Measurements from ENCODE around the gene HCN4. TPM values are rescaled to one million over a fixed set of nuclear protein-coding genes. Genes with fewer than 3 reads are reported as not detected.

Gene HCN4
- total and polyA plus RNA-seq, 4 donors = not detected

DNA sequence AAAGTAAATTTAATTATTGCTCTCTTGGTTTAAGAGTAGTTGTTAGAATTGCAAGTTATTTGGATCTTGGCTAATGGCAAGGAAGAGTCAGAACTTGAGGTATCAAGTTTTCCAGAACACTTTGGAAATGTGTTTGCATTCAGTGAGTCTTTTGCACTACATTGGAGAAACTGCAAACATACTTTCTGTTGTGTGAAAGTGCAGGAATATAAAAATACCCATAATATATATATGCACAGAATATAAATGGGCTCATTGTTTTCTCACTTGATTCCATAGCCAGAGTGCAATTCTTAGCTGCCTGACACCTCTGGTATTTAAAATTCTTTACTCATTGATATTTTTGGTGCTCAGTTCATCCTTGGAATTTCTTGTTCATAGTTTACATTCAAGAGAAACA is 92.9 kb downstream of the HCN4 start:
- Histone ChIP-seq H3K27ac (ENCODE audit: low read depth in 1 of 2, low read length in 2 of 2) (no peak overlapping the region), H3K4me3 (ENCODE audit: low read depth in 1 of 3, low read length in 3 of 3) (no peak overlapping the region), H3K27me3 (ENCODE audit: control insufficient read depth in 4 of 4, insufficient read depth in 4 of 4, low read length in 3 of 4) (no peaks in the 10 kb centered on the region), H3K9ac (ENCODE audit: low read depth in 1 of 2, low read length in 2 of 2) (no peak overlapping the region), H3K4me1 (ENCODE audit: control insufficient read depth in 4 of 4, insufficient read depth in 4 of 4, low read length in 3 of 4) (no peaks in the 10 kb centered on the region), H3K36me3 (ENCODE audit: control insufficient read depth in 4 of 4, insufficient read depth in 3 of 4, low read depth in 1 of 4, low read length in 3 of 4) (peaks cover 0 to 3% (median 2%) of the 10 kb centered on the region in 4 donors), H3K9me3 (ENCODE audit: control insufficient read depth in 4 of 4, low read length in 3 of 4) (no peaks in the 10 kb centered on the region)
- DNase-seq (ENCODE audit: low spot score) = no peak
- no peak for TF ChIP-seq YY1 (IDR thresholded peaks at IDR 0.05)
- TF ChIP-seq NR2F2 (IDR thresholded peaks at IDR 0.05) = no peak
- TF ChIP-seq ZBTB33 (IDR thresholded peaks at IDR 0.05) = no peak
- no peak for TF ChIP-seq HNF4G (IDR thresholded peaks at IDR 0.05)
- no peak for TF ChIP-seq ATF3 (IDR thresholded peaks at IDR 0.05)
- no peak for TF ChIP-seq FOXA1 (IDR thresholded peaks at IDR 0.05)
- TF ChIP-seq, protein P1, sequence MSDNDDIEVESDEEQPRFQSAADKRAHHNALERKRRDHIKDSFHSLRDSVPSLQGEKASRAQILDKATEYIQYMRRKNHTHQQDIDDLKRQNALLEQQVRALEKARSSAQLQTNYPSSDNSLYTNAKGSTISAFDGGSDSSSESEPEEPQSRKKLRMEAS (IDR thresholded peaks at IDR 0.05) = no peak
- no peak for TF ChIP-seq RXRA (IDR thresholded peaks at IDR 0.05)
- no peak for TF ChIP-seq HNF4A (conservative IDR thresholded peaks at IDR 0.05)
- TF ChIP-seq, protein P2, sequence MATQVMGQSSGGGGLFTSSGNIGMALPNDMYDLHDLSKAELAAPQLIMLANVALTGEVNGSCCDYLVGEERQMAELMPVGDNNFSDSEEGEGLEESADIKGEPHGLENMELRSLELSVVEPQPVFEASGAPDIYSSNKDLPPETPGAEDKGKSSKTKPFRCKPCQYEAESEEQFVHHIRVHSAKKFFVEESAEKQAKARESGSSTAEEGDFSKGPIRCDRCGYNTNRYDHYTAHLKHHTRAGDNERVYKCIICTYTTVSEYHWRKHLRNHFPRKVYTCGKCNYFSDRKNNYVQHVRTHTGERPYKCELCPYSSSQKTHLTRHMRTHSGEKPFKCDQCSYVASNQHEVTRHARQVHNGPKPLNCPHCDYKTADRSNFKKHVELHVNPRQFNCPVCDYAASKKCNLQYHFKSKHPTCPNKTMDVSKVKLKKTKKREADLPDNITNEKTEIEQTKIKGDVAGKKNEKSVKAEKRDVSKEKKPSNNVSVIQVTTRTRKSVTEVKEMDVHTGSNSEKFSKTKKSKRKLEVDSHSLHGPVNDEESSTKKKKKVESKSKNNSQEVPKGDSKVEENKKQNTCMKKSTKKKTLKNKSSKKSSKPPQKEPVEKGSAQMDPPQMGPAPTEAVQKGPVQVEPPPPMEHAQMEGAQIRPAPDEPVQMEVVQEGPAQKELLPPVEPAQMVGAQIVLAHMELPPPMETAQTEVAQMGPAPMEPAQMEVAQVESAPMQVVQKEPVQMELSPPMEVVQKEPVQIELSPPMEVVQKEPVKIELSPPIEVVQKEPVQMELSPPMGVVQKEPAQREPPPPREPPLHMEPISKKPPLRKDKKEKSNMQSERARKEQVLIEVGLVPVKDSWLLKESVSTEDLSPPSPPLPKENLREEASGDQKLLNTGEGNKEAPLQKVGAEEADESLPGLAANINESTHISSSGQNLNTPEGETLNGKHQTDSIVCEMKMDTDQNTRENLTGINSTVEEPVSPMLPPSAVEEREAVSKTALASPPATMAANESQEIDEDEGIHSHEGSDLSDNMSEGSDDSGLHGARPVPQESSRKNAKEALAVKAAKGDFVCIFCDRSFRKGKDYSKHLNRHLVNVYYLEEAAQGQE (IDR thresholded peaks at IDR 0.05) = no peak
- TF ChIP-seq SP1 (IDR thresholded peaks at IDR 0.05) = no peak
- no peak for TF ChIP-seq RAD21 (IDR thresholded peaks at IDR 0.05)
- TF ChIP-seq FOXA2 (IDR thresholded peaks at IDR 0.05) = no peak
- no peak for TF ChIP-seq EGR1 (IDR thresholded peaks at IDR 0.05; ENCODE audit: low read depth in 2 of 2)

DNA sequence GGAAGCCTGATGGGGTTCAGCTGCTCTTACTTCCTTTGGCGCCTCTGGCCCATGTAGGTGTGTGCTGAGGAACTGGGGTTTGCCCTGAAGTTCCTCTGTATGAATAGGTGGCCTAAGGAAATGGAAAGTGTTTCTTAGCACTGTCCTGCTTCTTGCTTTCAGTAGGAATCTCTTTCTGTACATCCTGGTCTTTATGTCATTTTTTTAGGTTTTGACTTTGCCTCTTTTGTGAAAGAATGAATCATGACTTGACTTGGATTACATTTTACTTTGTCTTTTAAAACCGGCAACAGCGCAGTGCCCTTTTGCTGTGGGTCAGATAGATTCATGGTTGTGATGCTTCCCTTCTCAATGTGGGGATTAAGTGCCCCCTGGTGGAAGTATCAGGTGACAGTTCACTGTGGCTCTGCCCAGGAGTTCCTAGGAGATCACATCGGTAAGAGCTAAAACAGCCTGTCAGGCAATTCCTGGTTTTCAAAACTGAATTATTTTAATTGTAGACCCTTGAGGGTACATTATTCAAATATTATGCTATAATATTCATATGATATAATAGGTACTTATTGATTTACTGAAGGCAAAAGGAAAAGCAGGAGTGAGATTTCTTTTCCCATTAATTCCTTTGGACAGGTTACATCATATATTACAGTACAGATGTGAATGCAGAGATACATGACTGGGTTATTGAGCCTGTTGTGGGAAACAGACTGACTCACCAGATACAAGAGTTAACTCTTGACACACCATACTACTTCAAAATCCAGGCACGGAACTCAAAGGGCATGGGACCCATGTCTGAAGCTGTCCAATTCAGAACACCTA is 95.4 kb downstream of the HCN4 start:
- peak; percentile 50 for DNase-seq (ENCODE audit: low spot score)
- Histone ChIP-seq H3K9ac (ENCODE audit: low read depth in 1 of 2, low read length in 2 of 2) (no peak overlapping the region), H3K9me3 (ENCODE audit: control insufficient read depth in 4 of 4, low read length in 3 of 4) (no peaks in the 10 kb centered on the region), H3K4me1 (ENCODE audit: control insufficient read depth in 4 of 4, insufficient read depth in 4 of 4, low read length in 3 of 4) (peaks cover 0 to 2% (median 0%) of the 10 kb centered on the region in 4 donors), H3K4me3 (ENCODE audit: low read depth in 1 of 3, low read length in 3 of 3) (no peak overlapping the region), H3K27me3 (ENCODE audit: control insufficient read depth in 4 of 4, insufficient read depth in 4 of 4, low read length in 3 of 4) (no peaks in the 10 kb centered on the region), H3K27ac (ENCODE audit: low read depth in 1 of 2, low read length in 2 of 2) (no peak overlapping the region), H3K36me3 (ENCODE audit: control insufficient read depth in 4 of 4, insufficient read depth in 3 of 4, low read depth in 1 of 4, low read length in 3 of 4) (peaks cover 0 to 5% (median 2%) of the 10 kb centered on the region in 4 donors)
- TF ChIP-seq, protein P1 (IDR thresholded peaks at IDR 0.05) = no peak
- TF ChIP-seq, protein P2 (IDR thresholded peaks at IDR 0.05) = no peak
- TF ChIP-seq FOXA1 (IDR thresholded peaks at IDR 0.05) (peak; percentile 7), EGR1 (IDR thresholded peaks at IDR 0.05; ENCODE audit: low read depth in 2 of 2) (no peak), FOXA2 (IDR thresholded peaks at IDR 0.05) (no peak), HNF4A (conservative IDR thresholded peaks at IDR 0.05) (peak in 1 of 2 donors; percentile 13), TAF1 (conservative IDR thresholded peaks at IDR 0.05) (no peak), YY1 (IDR thresholded peaks at IDR 0.05) (no peak), RAD21 (IDR thresholded peaks at IDR 0.05) (peak; percentile 82 to 89)
- TF ChIP-seq, protein P3, sequence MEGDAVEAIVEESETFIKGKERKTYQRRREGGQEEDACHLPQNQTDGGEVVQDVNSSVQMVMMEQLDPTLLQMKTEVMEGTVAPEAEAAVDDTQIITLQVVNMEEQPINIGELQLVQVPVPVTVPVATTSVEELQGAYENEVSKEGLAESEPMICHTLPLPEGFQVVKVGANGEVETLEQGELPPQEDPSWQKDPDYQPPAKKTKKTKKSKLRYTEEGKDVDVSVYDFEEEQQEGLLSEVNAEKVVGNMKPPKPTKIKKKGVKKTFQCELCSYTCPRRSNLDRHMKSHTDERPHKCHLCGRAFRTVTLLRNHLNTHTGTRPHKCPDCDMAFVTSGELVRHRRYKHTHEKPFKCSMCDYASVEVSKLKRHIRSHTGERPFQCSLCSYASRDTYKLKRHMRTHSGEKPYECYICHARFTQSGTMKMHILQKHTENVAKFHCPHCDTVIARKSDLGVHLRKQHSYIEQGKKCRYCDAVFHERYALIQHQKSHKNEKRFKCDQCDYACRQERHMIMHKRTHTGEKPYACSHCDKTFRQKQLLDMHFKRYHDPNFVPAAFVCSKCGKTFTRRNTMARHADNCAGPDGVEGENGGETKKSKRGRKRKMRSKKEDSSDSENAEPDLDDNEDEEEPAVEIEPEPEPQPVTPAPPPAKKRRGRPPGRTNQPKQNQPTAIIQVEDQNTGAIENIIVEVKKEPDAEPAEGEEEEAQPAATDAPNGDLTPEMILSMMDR (IDR thresholded peaks at IDR 0.05; ENCODE audit: low read depth, low read length, missing input control) = peak; percentile 66
- 38% methylated on average over 5 of the region's 5 CpGs for WGBS
